ENCODE results near the gene GPR18.

The GPR18 gene

GRCh38 chr13:99289271-99289670, 31.1 kb upstream of the GPR18 start:
- Histone ChIP-seq H3K9me3 (ENCODE audit: control insufficient read depth in 1 of 2, low read length in 2 of 2) (no peaks in the 10 kb centered on the region), H3K4me1 (ENCODE audit: control insufficient read depth in 1 of 2, insufficient read depth in 2 of 2, low read length in 2 of 2) (peaks cover 0 to 4% of the 10 kb centered on the region in 2 donors), H3K36me3 (ENCODE audit: control insufficient read depth in 1 of 2, insufficient read depth in 2 of 2, low read length in 2 of 2) (peaks cover 0 to 8% of the 10 kb centered on the region in 2 donors), H3K27ac (ENCODE audit: low read length) (no peak overlapping the region), H3K27me3 (ENCODE audit: low read depth, low read length) (no peaks in the 10 kb centered on the region), H3K4me3 (ENCODE audit: low read depth in 1 of 2, low read length in 2 of 2) (no peak overlapping the region)

DNA sequence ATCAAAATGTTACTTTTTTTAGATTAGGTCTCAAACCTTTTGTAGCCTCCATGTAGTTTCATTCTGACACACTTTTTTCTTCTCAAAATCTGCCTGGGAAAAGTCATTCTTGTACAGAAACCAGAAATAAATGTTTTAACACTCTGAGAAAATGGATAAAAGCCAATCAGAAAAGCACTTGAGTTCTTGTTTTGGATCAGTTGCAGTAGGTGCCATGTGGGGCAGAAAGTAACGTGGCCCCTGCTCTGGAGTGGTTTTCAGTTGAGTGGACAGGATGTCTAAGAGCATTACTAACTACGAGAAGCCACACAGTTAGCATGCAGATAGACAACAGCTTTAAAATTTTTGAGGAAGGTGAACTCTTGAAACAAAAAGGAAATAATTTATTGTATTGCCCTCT, 29.9 kb upstream of the GPR18 start:
- Histone ChIP-seq H3K27ac (ENCODE audit: low read length) (no peak overlapping the region), H3K27me3 (ENCODE audit: low read depth, low read length) (no peaks in the 10 kb centered on the region), H3K9me3 (ENCODE audit: control insufficient read depth in 1 of 2, low read length in 2 of 2) (no peaks in the 10 kb centered on the region), H3K4me1 (ENCODE audit: control insufficient read depth in 1 of 2, insufficient read depth in 2 of 2, low read length in 2 of 2) (peaks cover 3 to 4% of the 10 kb centered on the region in 2 donors), H3K4me3 (ENCODE audit: low read depth in 1 of 2, low read length in 2 of 2) (no peak overlapping the region), H3K36me3 (ENCODE audit: control insufficient read depth in 1 of 2, insufficient read depth in 2 of 2, low read length in 2 of 2) (peaks cover 0 to 4% of the 10 kb centered on the region in 2 donors)

GRCh38 chr13:99287551-99287950, 29.4 kb upstream of the GPR18 start:
- no peak overlapping the region for H3K27ac ChIP-seq (ENCODE audit: low read length)
- no peaks in the 10 kb centered on the region for H3K27me3 ChIP-seq (ENCODE audit: low read depth, low read length)
- H3K36me3 ChIP-seq (ENCODE audit: control insufficient read depth in 1 of 2, insufficient read depth in 2 of 2, low read length in 2 of 2): no peaks in the 10 kb centered on the region
- no peak overlapping the region for H3K4me3 ChIP-seq (ENCODE audit: low read depth in 1 of 2, low read length in 2 of 2)
- peaks cover 9 to 10% of the 10 kb centered on the region in 2 donors for H3K4me1 ChIP-seq (ENCODE audit: control insufficient read depth in 1 of 2, insufficient read depth in 2 of 2, low read length in 2 of 2)
- no peaks in the 10 kb centered on the region for H3K9me3 ChIP-seq (ENCODE audit: control insufficient read depth in 1 of 2, low read length in 2 of 2)

GRCh38 chr13:99285432-99286182, 27.4 kb upstream of the GPR18 start:
- Histone ChIP-seq H3K9me3 (ENCODE audit: control insufficient read depth in 1 of 2, low read length in 2 of 2) (no peaks in the 10 kb centered on the region), H3K27ac (ENCODE audit: low read length) (no peak overlapping the region), H3K36me3 (ENCODE audit: control insufficient read depth in 1 of 2, insufficient read depth in 2 of 2, low read length in 2 of 2) (no peaks in the 10 kb centered on the region), H3K4me3 (ENCODE audit: low read depth in 1 of 2, low read length in 2 of 2) (no peak overlapping the region), H3K27me3 (ENCODE audit: low read depth, low read length) (no peaks in the 10 kb centered on the region), H3K4me1 (ENCODE audit: control insufficient read depth in 1 of 2, insufficient read depth in 2 of 2, low read length in 2 of 2) (peaks cover 10 to 13% of the 10 kb centered on the region in 2 donors)

- Histone ChIP-seq H3K36me3 (ENCODE audit: control insufficient read depth in 1 of 2, insufficient read depth in 2 of 2, low read length in 2 of 2) (no peaks in the 10 kb centered on the region), H3K4me1 (ENCODE audit: control insufficient read depth in 1 of 2, insufficient read depth in 2 of 2, low read length in 2 of 2) (peaks cover 6 to 13% of the 10 kb centered on the region in 2 donors), H3K9me3 (ENCODE audit: control insufficient read depth in 1 of 2, low read length in 2 of 2) (no peaks in the 10 kb centered on the region), H3K27ac (ENCODE audit: low read length) (peak overlapping the region; percentile 80), H3K4me3 (ENCODE audit: low read depth in 1 of 2, low read length in 2 of 2) (no peak overlapping the region), H3K27me3 (ENCODE audit: low read depth, low read length) (no peaks in the 10 kb centered on the region)
Observed at GRCh38 chr13:99282264-99283231, 24.4 kb upstream of the GPR18 start.

DNA sequence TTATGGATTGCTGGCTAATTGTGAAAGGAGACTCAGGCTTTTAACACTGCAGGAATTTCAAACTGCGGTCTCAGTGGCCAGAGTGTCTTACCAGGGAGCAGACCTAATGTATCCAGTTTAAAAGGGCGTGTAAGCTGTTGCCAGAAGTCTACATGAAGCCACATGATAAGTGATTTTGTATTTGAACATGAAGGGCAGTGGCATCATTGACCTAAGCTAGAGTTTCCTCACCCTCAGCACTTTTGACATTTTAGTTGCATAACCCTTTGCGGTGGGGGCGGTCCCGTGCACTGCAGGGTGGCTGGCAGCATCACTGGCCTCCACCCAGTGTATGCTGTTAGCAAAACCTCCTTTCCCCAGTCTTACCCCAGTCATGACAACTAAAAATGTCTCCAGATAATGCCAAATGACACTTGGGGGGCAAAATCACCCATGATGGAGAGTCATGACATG, 23.7 kb upstream of the GPR18 start:
- Histone ChIP-seq H3K36me3 (ENCODE audit: control insufficient read depth in 1 of 2, insufficient read depth in 2 of 2, low read length in 2 of 2) (no peaks in the 10 kb centered on the region), H3K4me3 (ENCODE audit: low read depth in 1 of 2, low read length in 2 of 2) (no peak overlapping the region), H3K4me1 (ENCODE audit: control insufficient read depth in 1 of 2, insufficient read depth in 2 of 2, low read length in 2 of 2) (peaks cover 6 to 13% of the 10 kb centered on the region in 2 donors), H3K9me3 (ENCODE audit: control insufficient read depth in 1 of 2, low read length in 2 of 2) (no peaks in the 10 kb centered on the region), H3K27me3 (ENCODE audit: low read depth, low read length) (no peaks in the 10 kb centered on the region), H3K27ac (ENCODE audit: low read length) (peak overlapping the region; percentile 80)

- Histone ChIP-seq H3K9me3 (ENCODE audit: control insufficient read depth in 1 of 2, low read length in 2 of 2) (no peaks in the 10 kb centered on the region), H3K4me1 (ENCODE audit: control insufficient read depth in 1 of 2, insufficient read depth in 2 of 2, low read length in 2 of 2) (peaks cover 6 to 13% of the 10 kb centered on the region in 2 donors), H3K27ac (ENCODE audit: low read length) (peak overlapping the region; percentile 69), H3K36me3 (ENCODE audit: control insufficient read depth in 1 of 2, insufficient read depth in 2 of 2, low read length in 2 of 2) (no peaks in the 10 kb centered on the region), H3K4me3 (ENCODE audit: low read depth in 1 of 2, low read length in 2 of 2) (no peak overlapping the region), H3K27me3 (ENCODE audit: low read depth, low read length) (no peaks in the 10 kb centered on the region)
Observed at GRCh38 chr13:99280166-99280565, 22.0 kb upstream of the GPR18 start.

- H3K4me1 ChIP-seq (ENCODE audit: control insufficient read depth in 1 of 2, insufficient read depth in 2 of 2, low read length in 2 of 2): peaks cover 6 to 13% of the 10 kb centered on the region in 2 donors
Observed at GRCh38 chr13:99279637-99280036, 21.5 kb upstream of the GPR18 start.

DNA sequence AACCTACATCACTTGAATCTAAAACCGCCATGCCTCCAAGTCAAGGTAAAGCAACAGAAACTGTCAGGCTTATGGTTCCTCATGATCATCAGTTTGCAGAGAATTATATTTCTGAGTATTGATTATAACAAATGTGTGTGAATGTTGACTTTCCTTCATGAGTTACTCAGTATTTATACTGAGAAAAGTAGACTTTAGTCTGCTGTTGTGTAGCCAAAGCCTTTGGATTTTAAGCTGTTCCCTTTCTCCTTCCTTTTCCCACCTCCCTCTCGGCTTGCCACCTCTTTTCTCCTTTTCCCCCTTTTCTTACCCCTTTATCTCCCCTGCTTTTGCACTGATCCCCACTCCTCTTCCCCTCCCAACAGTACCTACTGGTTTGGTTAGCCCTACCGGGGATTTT, 20.7 kb upstream of the GPR18 start:
- H3K4me1 ChIP-seq (ENCODE audit: control insufficient read depth in 1 of 2, insufficient read depth in 2 of 2, low read length in 2 of 2): peaks cover 6 to 13% of the 10 kb centered on the region in 2 donors
- H3K36me3 ChIP-seq (ENCODE audit: control insufficient read depth in 1 of 2, insufficient read depth in 2 of 2, low read length in 2 of 2): no peaks in the 10 kb centered on the region
- H3K9me3 ChIP-seq (ENCODE audit: control insufficient read depth in 1 of 2, low read length in 2 of 2): no peaks in the 10 kb centered on the region
- no peak overlapping the region for H3K27ac ChIP-seq (ENCODE audit: low read length)
- H3K4me3 ChIP-seq (ENCODE audit: low read depth in 1 of 2, low read length in 2 of 2): no peak overlapping the region
- H3K27me3 ChIP-seq (ENCODE audit: low read depth, low read length): no peaks in the 10 kb centered on the region

More at GRCh38 chr13:99279637-99280036, 21.5 kb upstream of the GPR18 start:
- Histone ChIP-seq H3K4me3 (ENCODE audit: low read depth in 1 of 2, low read length in 2 of 2) (no peak overlapping the region), H3K36me3 (ENCODE audit: control insufficient read depth in 1 of 2, insufficient read depth in 2 of 2, low read length in 2 of 2) (no peaks in the 10 kb centered on the region), H3K9me3 (ENCODE audit: control insufficient read depth in 1 of 2, low read length in 2 of 2) (no peaks in the 10 kb centered on the region), H3K27me3 (ENCODE audit: low read depth, low read length) (no peaks in the 10 kb centered on the region), H3K27ac (ENCODE audit: low read length) (peak overlapping the region; percentile 69)

GRCh38 chr13:99278200-99278599, 20.0 kb upstream of the GPR18 start:
- Histone ChIP-seq H3K36me3 (ENCODE audit: control insufficient read depth in 1 of 2, insufficient read depth in 2 of 2, low read length in 2 of 2) (no peaks in the 10 kb centered on the region), H3K4me1 (ENCODE audit: control insufficient read depth in 1 of 2, insufficient read depth in 2 of 2, low read length in 2 of 2) (peaks cover 6 to 10% of the 10 kb centered on the region in 2 donors), H3K27ac (ENCODE audit: low read length) (no peak overlapping the region), H3K9me3 (ENCODE audit: control insufficient read depth in 1 of 2, low read length in 2 of 2) (no peaks in the 10 kb centered on the region), H3K27me3 (ENCODE audit: low read depth, low read length) (no peaks in the 10 kb centered on the region), H3K4me3 (ENCODE audit: low read depth in 1 of 2, low read length in 2 of 2) (no peak overlapping the region)

GRCh38 chr13:99277629-99278028, 19.4 kb upstream of the GPR18 start:
- H3K4me1 ChIP-seq (ENCODE audit: control insufficient read depth in 1 of 2, insufficient read depth in 2 of 2, low read length in 2 of 2): peaks cover 1 to 5% of the 10 kb centered on the region in 2 donors
- peaks cover 0 to 2% of the 10 kb centered on the region in 2 donors for H3K9me3 ChIP-seq (ENCODE audit: control insufficient read depth in 1 of 2, low read length in 2 of 2)
- no peaks in the 10 kb centered on the region for H3K27me3 ChIP-seq (ENCODE audit: low read depth, low read length)
- H3K4me3 ChIP-seq (ENCODE audit: low read depth in 1 of 2, low read length in 2 of 2): no peak overlapping the region
- H3K36me3 ChIP-seq (ENCODE audit: control insufficient read depth in 1 of 2, insufficient read depth in 2 of 2, low read length in 2 of 2): no peaks in the 10 kb centered on the region
- no peak overlapping the region for H3K27ac ChIP-seq (ENCODE audit: low read length)
